Measurements from ENCODE around the gene ATR. TPM values are rescaled to one million over a fixed set of nuclear protein-coding genes. Genes with fewer than 3 reads are reported as not detected.

ATR gene
- total and polyA plus RNA-seq, 9 of the 15 experiments (the other 6 are each of a cell fraction or from before 2014, with no cell fraction given): 18.0 to 37.8 (median 23.2) TPM

GRCh38 chr3:142578329-142579223 is at the start of gene ATR (continued):
- TF ChIP-seq CLOCK (CRISPR knock-in tag; IDR thresholded peaks at IDR 0.05; ENCODE audit: borderline replicate concordance): no peak
- peak in 1 of 2 experiments; percentile 92; a peak in 2 of 4 replicates for TF ChIP-seq UBTF (IDR thresholded peaks at IDR 0.05; ENCODE audit: borderline replicate concordance in 1 of 2, low read depth in 2 of 2, low read length in 2 of 2)
- no peak for TF ChIP-seq IRF1 (CRISPR knock-in tag; IDR thresholded peaks at IDR 0.05; ENCODE audit: borderline replicate concordance)
- TF ChIP-seq MXD1 (CRISPR knock-in tag; IDR thresholded peaks at IDR 0.05; ENCODE audit: borderline replicate concordance, poor library complexity, severe bottlenecking): peak; percentile 73
- no peak for TF ChIP-seq KDM1A (IDR thresholded peaks at IDR 0.05)
- TF ChIP-seq RBM34 (IDR thresholded peaks at IDR 0.05; ENCODE audit: borderline replicate concordance, insufficient read depth, low read length): no peak
- TF ChIP-seq HDAC8 (tag; IDR thresholded peaks at IDR 0.05): 0 out of 2 replicates have a peak, but pooled peaks have one; percentile 48
- TF ChIP-seq ZNF23 (CRISPR knock-in tag; IDR thresholded peaks at IDR 0.05): no peak
- TF ChIP-seq ZNF324 (CRISPR knock-in tag; IDR thresholded peaks at IDR 0.05): no peak
- TF ChIP-seq NBN (IDR thresholded peaks at IDR 0.05; ENCODE audit: low read depth): peak; percentile 96
- no peak for TF ChIP-seq MCM3 (IDR thresholded peaks at IDR 0.05)
- TF ChIP-seq CBX8 (IDR thresholded peaks at IDR 0.05; ENCODE audit: borderline replicate concordance, extremely low read depth, low read depth, low read length, poor library complexity, severe bottlenecking): no peak
- peak; percentile 68; the same call in 1 of the 2 replicates for TF ChIP-seq ZNF263 (CRISPR knock-in tag; IDR thresholded peaks at IDR 0.05; ENCODE audit: borderline replicate concordance)
- TF ChIP-seq ZNF165 (CRISPR knock-in tag; IDR thresholded peaks at IDR 0.05; ENCODE audit: borderline replicate concordance): peak; percentile 43; the same call in 1 of the 2 replicates
- peak; percentile 84 for TF ChIP-seq TCF7 (IDR thresholded peaks at IDR 0.05; ENCODE audit: borderline replicate concordance)
- no peak for TF ChIP-seq KLF10 (CRISPR knock-in tag; IDR thresholded peaks at IDR 0.05)
- no peak for TF ChIP-seq U2AF2 (optimal IDR thresholded peaks at IDR 0.05; ENCODE audit: low read depth, low read length)
- TF ChIP-seq PTTG1 (tag; IDR thresholded peaks at IDR 0.05; ENCODE audit: low read depth): no peak
- TF ChIP-seq FOXJ2 (tag; IDR thresholded peaks at IDR 0.05): 0 out of 2 replicates have a peak, but pooled peaks have one; percentile 48
- TF ChIP-seq KLF6 (CRISPR knock-in tag; IDR thresholded peaks at IDR 0.05; ENCODE audit: borderline replicate concordance): no peak
